Prostate gland (tissue), 2 donors: ENCODE results near the gene ZSWIM5. TPM values are rescaled to one million over a fixed set of nuclear protein-coding genes. Genes with fewer than 3 reads are reported as not detected.
"Not testable (repeated sequence)": the region's sequence is repeated elsewhere in the genome, so short reads cannot be mapped to it uniquely, and the experiment has no call there.

ENCODE experiments used
- DNase-seq: peaks from one replicate; pipeline ENCODE4 v3.0.0-alpha.2; 2019; ENCODE audit warnings: low spot score
- H3K27ac ChIP-seq, 2 donors: fragments of 200-600 bp; sonication (generic); 2 replicates each; pipeline ENCODE4 v1.5.1; 2017 to 2019
- H3K27me3 ChIP-seq: fragments of 200-600 bp; sonication (generic); replicated peaks from 2 replicates; pipeline ENCODE4 v1.5.1; 2019; ENCODE audit not compliant: insufficient read depth
- H3K36me3 ChIP-seq, 2 donors: fragments of 200-600 bp; sonication (generic); 1 replicate in 1 of 2; 2 replicates in 1 of 2; pipeline versions ENCODE4 v1.5.1 to v1.8.1; 2017 to 2019
- H3K4me1 ChIP-seq: fragments of 200-600 bp; sonication (generic); replicated peaks from 2 replicates; pipeline ENCODE4 v1.5.1; 2019
- H3K4me3 ChIP-seq, 2 donors: fragments of 200-600 bp; sonication (generic); 2 replicates each; pipeline ENCODE4 v1.5.1; 2017 to 2019
- H3K9me3 ChIP-seq: fragments of 200-600 bp; sonication (generic); 2 replicates; pipeline ENCODE4 v1.5.1; 2017
- POLR2A ChIP-seq: fragments of 450-650 bp; IDR thresholded peaks from one replicate; pipeline ENCODE4 v1.6.1; 2016; ENCODE audit warnings: antibody characterized with exemption, mild to moderate bottlenecking
- POLR2AphosphoS5 ChIP-seq: sonication (generic); formaldehyde crosslinking; IDR thresholded peaks from one replicate; pipeline ENCODE4 v1.6.1; 2017; ENCODE audit warnings: antibody characterized with exemption
- WGBS: methylation state at CpG from one replicate; pipeline ENCODE4 v1.1.5; 2018; 5-methylcytosine and 5-hydroxymethylcytosine counted together
- intact Hi-C: fragments of 100-400 bp; cut with DNase I; formaldehyde crosslinking; loops from one replicate; pipeline ENCODE4 v1.14.2; 2022
- total RNA-seq, 2 donors: library from RNA; depleted of rRNA; stranded (reverse); fragments of >200 nt; gene quantifications; one replicate each; pipeline ENCODE4 v1.1.0, GENCODE V29; 2016
- TF ChIP-seq, protein P1 (sequence below), 4 experiments: fragments of 200-600 bp in 2 of 4; fragments of 450-650 bp in 2 of 4; sonication (generic) in 2 of 4; IDR thresholded peaks; 1 replicate in 3 of 4; 2 replicates in 1 of 4; pipeline ENCODE4 v1.5.1; 2016 to 2019; ENCODE audit warnings: antibody characterized with exemption in 4 of 4, mild to moderate bottlenecking in 2 of 4, moderate library complexity in 2 of 4

ZSWIM5 gene
- total RNA-seq, 2 donors from 2014 or later = 7.2 to 18.6 TPM

DNA sequence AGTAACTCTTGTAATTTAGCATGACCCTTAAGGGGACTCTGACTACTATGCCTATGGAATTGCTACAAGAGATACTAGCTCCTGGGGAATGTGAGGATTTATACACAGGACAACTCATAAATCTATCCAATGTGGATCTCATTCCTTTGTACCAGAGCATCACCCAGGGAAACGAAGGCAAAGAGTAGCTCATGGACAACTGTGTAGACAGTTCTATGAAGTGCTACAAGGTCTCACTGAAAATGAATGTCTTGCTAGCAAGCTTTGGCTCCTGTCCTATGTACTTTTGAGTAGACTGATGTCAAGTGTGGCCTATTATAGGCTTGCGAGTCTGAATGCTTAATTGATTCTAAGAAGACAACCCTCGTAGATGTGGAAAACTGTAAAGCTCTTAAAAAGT, 93.7 kb downstream of the ZSWIM5 start:
- H3K4me1 ChIP-seq = no peaks in the 10 kb centered on the region
- TF ChIP-seq, protein P1, sequence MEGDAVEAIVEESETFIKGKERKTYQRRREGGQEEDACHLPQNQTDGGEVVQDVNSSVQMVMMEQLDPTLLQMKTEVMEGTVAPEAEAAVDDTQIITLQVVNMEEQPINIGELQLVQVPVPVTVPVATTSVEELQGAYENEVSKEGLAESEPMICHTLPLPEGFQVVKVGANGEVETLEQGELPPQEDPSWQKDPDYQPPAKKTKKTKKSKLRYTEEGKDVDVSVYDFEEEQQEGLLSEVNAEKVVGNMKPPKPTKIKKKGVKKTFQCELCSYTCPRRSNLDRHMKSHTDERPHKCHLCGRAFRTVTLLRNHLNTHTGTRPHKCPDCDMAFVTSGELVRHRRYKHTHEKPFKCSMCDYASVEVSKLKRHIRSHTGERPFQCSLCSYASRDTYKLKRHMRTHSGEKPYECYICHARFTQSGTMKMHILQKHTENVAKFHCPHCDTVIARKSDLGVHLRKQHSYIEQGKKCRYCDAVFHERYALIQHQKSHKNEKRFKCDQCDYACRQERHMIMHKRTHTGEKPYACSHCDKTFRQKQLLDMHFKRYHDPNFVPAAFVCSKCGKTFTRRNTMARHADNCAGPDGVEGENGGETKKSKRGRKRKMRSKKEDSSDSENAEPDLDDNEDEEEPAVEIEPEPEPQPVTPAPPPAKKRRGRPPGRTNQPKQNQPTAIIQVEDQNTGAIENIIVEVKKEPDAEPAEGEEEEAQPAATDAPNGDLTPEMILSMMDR (IDR thresholded peaks at IDR 0.05) = no peak
- no peaks in the 10 kb centered on the region for H3K9me3 ChIP-seq
- no peaks in the 10 kb centered on the region for H3K27me3 ChIP-seq
- 92% methylated on average over 3 of the region's 3 CpGs for WGBS
- H3K36me3 ChIP-seq = no peaks in the 10 kb centered on the region
- no peak overlapping the region for H3K4me3 ChIP-seq
- DNase-seq = no peak
- no peak overlapping the region for H3K27ac ChIP-seq
- intact Hi-C loops = no loop called here

DNA sequence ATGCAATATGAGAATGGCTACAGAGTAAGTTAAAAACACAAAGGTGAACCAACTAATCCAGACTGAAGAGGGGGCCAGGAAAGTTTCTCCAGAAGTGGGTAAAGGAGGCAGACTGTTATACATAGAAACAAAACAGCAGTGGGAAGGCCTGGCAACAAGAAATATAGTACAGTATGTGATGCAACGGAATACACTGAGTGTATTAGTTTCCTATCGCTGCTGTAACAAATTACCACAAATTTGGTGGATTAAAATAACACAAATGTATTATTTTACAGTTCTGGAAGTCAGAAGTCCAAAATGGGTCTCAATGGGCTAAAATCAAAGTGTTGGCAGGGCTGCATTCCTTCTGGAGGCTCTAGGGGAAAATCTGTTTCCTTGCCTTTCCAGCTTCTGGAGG, 95.2 kb downstream of the ZSWIM5 start:
- Histone ChIP-seq H3K4me3 (no peak overlapping the region), H3K36me3 (no peaks in the 10 kb centered on the region), H3K27ac (no peak overlapping the region), H3K4me1 (no peaks in the 10 kb centered on the region), H3K27me3 (no peaks in the 10 kb centered on the region), H3K9me3 (no peaks in the 10 kb centered on the region)
- intact Hi-C loops = no loop called here
- WGBS = 100% methylated on average over 2 of the region's 2 CpGs
- no peak for DNase-seq
- TF ChIP-seq POLR2A (no peak), POLR2AphosphoS5 (no peak)
- TF ChIP-seq, protein P1 (IDR thresholded peaks at IDR 0.05) = no peak

DNA sequence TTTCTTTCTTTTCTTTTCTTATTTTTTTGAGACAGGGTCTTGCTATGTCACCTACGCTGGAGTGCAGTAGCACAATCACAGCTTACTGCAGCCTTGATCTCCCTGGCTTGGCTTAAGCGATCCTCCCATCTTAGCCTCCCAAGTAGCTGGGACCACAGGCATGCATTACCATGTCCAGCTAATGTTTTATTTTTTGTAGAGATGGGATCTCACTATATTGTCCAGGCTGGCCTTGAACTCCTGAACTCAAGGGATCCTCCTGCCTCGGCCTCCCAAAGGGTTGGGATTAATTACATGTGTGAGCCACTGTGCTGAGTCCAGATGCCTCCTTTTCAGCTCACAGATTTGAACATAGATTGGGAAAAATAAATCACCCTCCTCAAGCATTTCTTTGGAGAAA, 98.6 kb downstream of the ZSWIM5 start:
- WGBS = 100% methylated on average over 3 of the region's 3 CpGs
- H3K36me3 ChIP-seq = no peaks in the 10 kb centered on the region
- DNase-seq = no peak
- no peak overlapping the region for H3K4me3 ChIP-seq
- intact Hi-C loops = no loop called here
- no peak overlapping the region for H3K27ac ChIP-seq
- H3K4me1 ChIP-seq = no peaks in the 10 kb centered on the region
- TF ChIP-seq POLR2A = no peak
- no peak for TF ChIP-seq POLR2AphosphoS5
- TF ChIP-seq, protein P1 (IDR thresholded peaks at IDR 0.05) = no peak
- no peaks in the 10 kb centered on the region for H3K27me3 ChIP-seq
- no peaks in the 10 kb centered on the region for H3K9me3 ChIP-seq

DNA sequence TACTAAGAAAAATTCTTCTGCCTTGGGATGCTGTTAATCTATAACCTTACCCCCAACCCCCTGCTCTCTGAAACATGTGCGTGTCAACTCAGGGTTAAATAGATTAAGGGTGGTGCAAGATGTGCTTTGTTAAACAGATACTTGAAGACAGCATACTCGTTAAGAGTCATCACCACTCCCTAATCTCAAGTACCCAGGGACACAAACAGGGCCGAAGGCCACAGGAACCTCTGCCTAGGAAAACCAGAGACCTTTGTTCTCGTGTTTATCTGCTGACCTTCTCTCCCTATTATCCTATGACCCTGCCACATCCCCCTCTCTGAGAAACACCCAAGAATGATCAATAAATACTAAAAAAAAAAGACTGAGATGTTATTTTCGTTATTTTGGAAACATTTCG, 99.5 kb downstream of the ZSWIM5 start:
- H3K27me3 ChIP-seq, H3K27ac ChIP-seq, H3K4me3 ChIP-seq, DNase-seq, intact Hi-C loops, H3K9me3 ChIP-seq, H3K36me3 ChIP-seq, H3K4me1 ChIP-seq: not testable (repeated sequence)
- 96% methylated on average over 6 of the region's 6 CpGs for WGBS

DNA sequence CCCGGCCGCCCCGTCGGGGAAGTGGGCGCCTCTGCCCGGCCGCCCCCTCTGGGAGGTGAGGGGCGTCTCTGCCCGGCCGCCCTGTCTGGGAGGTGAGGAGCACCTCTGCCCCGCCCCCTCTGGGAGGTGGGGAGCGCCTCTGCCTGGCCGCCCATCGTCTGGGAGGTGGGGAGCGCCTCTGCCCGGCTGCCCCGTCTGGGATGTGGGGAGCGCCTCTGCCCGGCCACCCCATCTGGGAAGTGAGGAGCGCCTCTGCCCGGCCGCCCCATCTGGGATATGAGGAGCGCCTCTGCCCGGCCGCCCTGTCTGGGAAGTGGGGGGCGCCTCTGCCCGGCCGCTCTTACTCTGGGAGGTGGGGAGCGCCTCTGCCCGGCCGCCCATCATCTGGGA, 100.3 kb downstream of the ZSWIM5 start:
- intact Hi-C loops, H3K27me3 ChIP-seq, DNase-seq, H3K4me3 ChIP-seq, H3K9me3 ChIP-seq, H3K27ac ChIP-seq, H3K4me1 ChIP-seq, H3K36me3 ChIP-seq: not testable (repeated sequence)
- 97% methylated on average over 31 of the region's 31 CpGs for WGBS

DNA sequence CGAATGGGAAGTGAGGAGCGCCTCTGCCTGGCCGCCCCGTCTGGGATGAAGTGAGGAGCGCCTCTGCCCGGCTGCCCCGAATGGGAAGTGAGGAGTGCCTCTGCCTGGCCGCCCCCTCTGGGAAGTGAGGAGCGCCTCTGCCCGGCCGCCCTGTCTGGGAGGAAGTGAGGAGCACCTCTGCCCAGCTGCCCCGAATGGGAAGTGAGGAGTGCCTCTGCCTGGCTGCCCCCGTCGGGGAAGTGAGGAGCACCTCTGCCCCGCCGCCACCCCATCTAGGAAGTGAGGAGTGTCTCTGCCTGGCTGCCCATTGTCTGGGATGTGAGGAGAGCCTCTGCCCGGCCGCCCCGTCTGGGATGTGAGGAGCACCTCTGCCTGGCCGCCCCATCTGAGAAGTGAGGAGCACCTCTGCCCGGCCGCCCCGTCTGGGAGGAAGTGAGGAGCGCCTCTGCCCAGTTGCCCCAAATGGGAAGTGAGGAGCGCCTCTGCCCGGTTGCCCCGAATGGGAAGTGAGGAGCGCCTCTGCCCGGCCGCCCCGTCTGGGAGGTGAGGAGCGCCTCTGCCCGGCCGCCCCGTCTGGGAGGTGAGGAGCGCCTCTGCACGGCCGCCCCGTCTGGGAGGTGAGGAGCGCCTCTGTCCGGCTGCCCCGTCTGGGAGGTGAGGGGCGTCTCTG, 100.8 kb downstream of the ZSWIM5 start:
- H3K27ac ChIP-seq, H3K9me3 ChIP-seq, H3K27me3 ChIP-seq, H3K4me3 ChIP-seq, DNase-seq, H3K4me1 ChIP-seq, intact Hi-C loops, H3K36me3 ChIP-seq: not testable (repeated sequence)
- 93% methylated on average over 42 of the region's 43 CpGs for whole genome bisulfite sequencing
